NCI-H128 (cell line): ENCODE measurements around the gene MCM3AP.

Experiments used
- DNase-seq: peaks from one replicate; lab custom pipeline; 2025; ENCODE audit not compliant: unreplicated experiment; lab: John Stamatoyannopoulos, UW

The MCM3AP gene

DNA sequence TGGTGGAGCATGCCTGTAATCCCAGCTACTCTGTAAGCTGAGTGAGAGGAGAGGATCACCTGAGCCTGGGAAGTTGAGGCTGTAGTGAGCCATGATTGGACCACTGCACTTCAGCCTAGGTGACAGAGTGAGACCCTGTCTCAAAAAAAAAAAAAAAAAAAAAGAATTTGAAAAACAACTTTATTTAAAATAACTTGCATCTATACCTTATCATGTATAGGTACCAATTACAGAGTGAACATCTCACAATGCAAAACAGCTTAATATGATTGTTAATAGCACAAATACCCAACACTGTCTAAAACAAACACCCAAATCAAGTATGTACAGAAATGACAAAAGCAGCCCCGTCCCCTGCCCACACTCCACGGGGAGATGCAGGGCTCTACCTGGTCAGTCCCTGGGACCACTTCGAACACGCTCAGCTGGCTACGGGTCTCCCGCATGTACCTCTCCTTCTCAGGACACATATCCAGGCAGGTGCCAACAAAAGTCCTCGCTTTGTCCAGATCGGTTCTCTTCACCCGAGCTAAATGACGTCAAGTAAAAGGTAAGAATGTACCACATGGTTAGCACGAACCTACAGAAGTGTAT lies 10.5 kb downstream of the MCM3AP start:
- DNase-seq = no peak

DNA sequence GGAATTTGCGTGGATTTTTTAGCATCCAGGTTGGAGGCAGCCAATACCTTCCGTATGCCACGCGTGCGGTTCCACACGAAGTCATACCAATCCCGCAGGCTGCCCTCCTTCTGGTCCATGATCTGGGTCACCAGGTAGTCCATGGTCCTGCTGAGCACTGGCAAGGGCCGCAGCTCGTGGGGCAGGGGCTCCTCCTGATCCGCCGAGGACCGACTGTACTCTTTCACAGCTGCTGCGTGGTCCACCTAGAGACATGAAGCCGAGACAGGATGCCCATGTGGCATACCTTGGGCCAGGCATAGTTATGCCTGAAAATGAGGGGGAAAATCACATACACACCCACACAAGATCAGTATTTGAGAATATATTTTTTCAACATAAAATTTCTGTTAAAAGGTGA lies 12.1 kb downstream of the MCM3AP start:
- no peak for DNase-seq

DNA sequence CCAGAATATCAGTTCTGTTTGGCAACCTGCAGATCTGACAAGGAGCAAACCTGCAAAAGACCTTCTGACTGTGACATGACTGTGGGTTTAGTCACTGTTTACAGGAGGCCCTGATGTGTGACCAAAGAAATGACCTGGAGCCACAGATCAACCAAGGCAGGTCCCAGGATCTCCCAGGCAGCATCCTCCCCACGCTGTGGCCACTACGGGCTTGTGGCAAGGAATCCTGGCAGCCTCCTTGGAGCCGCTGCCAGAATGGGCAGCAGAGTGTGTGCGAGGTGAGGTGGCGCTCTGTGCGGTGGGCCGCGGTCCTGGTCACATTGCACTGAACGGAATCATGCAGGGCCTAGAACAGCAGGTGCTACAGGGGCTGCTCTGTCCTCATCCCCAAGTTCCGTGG lies 15.9 kb downstream of the MCM3AP start:
- DNase-seq = no peak

DNA sequence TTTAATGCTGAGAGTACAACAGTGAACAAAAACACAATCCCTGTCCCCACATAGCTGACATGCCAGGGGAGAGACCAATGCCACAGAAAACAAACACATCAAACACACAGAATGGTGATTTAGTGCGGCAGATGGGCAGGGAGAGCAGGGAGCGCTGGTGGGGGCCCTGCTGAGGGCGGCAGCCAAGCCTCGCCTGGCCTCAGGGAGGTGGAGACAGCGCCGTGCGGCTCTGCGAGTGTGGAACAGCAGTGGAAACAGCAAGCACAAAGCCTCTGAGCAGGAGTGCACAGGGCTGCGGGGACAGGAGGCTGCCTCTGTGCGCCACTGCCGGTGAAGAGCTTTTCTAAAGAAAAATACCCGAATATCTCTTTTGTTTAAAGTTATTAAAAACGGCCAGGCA lies 17.0 kb downstream of the MCM3AP start:
- DNase-seq = no peak

DNA sequence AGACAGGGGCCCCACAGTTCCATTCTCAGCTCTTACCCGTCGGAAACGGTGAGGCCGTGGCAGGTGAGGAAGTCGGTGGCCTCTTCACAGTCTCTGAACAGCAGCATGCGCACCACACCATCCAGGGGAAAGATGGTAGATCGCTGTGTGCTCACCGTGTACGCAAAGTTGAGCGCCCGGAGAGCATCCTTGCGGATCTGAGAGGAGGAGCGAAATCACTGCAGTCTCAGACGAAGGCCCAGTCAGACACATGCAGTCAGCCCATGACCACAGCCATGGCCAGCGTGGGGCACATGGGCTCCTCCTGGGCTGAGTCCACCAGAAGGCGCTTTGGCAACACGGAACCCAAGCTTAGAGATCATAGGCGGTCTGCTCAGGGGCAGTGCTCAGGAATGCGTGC lies 18.5 kb downstream of the MCM3AP start:
- no peak for DNase-seq

DNA sequence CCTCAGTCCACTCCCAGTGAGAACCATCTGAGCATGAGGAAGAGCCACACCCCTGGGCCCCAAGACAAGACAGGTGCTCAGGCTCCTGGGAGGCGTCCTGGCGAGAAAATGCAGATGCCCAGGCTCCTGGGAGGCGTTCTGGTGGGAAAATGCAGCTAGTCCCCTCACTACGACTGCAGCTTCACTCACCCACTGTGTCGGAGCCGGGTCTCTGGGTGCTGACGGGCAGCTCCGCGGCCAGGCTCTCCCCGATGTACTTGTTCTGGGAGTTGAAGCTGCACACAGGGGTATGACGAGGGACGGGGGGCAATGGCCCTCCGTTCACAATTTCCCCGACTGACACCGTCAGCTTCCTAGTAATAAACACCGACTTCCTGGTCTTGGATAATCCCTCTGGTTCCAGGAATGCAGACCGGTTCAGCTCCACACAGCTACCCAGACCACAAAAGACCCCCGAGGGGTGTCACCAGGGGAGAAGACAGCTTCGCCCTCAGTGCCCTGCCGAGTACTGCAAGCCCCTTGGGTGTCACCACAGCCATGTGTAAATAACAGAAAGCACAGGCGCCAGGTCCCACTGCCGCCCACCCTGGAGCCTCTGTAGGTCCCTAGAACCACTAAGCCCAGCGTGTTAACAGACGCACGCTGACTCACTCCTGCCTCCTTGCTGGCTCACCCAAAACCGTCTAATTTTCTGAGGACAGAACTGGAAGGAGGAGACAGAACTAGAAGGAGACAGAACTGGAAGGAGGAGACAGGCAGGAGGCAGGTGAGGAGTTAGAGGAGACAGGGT lies 19.5 kb downstream of the MCM3AP start:
- no peak for DNase-seq

DNA sequence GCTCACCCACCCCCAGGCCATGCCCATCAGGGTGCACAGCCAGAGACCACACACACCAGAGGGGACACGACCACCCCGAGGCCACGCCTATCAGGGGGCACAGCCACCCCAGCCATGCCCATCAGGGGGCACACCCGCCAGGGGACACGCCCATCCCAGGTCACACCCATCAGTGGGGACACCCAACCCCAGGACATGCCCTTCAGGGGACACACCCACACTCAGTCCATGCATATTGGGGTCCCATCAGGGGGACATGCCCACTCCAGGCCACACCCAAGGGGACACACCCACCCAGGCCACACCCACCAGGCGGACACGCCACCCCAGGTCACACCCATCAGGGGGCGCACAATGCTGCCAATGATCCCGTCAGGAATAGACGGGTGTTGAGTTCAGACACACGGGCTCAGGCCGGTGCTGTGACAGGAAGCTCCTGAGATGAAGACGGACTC lies 20.7 kb downstream of the MCM3AP start:
- DNase-seq = no peak

DNA sequence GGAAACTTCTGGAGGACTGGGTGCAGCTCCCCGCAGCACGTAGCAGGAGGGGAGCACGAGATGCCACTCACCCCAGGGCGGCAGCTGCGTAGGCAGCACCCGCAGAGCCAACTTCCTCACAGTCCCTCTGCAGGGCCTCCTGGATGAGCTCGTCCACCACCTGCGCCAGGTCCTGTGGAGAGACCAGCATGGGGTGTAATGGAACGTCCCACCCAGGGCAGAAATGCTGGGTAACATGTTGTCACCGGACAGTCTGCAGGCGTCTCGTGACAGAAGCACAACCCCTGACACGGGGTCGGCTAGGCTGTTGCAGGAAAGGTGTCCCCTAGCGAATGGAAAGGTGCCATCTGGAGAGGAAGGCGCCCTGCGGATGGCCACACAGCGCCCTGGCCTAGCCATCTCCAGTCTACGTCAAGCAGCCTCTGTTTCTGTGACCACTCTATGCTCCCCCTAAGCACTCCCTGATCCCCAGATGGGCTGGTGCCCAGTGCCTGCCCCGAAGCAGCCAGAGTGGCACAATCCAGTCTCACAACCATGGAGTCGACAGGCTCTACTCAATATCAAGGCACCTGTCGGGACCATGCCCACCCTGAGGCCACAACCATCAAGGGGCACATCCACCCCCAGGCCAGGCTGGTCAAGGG lies 21.2 kb downstream of the MCM3AP start:
- no peak for DNase-seq

DNA sequence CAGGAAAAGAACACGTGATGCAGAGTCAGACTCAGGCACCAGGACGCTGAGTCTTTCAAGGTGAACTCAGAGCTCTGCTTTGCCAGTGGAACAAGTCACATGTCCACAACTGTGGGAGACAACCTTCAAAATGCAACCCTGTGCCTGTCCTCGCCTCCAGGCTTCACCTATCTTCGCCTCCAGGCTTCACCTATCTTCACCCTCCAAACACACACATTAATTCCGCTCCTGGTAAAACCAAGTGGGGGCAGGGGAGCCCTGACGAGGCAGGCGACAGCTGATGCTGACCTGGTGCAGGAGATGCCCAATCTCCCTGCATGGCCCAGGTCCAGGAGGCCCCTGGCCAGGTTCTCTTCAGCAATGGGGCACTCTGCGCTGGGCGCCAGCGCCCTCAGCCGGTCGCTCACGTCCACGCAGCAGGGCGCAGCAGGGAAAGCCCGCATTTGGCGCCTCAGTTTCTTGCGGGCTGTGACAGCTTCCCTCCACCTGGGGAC lies 28.9 kb downstream of the MCM3AP start:
- no peak for DNase-seq

DNA sequence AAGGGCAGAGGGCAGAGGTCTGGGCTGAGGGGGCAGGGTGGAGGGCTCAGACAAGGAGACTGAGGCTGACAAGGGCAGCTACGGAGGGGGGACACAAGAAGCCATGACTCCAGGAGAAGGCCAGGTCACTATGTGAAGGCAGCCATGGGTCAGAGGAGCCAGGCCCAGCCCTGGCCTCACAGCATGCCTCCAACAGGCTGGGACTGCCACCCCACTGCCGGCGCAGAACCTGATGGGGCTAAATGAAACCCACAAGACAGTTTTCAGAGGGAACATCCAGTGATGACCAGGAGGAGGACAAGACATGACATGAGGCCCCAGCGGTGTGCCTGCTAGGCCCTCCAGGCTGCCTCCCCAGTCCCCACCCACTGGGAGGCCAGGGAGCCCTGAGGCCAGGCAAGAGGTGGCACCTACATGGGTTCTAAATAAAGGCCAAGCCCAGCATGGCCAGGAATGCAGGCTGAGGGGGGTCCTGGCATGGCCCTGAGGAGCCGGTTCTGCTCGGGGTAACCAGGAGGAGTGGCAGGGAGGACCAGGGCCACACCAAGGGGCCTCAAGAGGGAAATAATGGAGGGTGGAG lies 29.6 kb downstream of the MCM3AP start:
- DNase-seq = no peak

DNA sequence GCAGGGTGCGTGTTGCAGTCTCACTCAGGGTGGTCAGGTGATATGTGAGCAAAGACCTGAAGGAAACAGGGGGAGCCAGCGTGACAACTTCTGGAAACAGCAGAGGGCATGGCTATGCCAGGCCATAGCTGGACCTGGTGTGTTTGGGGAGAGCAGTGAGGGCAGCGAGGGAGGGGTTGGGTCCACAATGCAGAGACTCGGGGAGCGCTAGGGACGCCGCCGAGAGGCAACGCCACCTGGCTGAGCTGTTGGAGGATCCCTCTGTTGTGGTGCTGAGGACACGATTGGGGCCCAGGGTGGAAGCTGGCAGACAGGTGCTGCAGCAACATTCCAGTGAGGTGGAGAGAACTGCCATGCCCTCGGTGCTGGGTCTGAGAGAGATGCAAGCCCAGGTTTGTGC lies 30.2 kb downstream of the MCM3AP start:
- DNase-seq = no peak

DNA sequence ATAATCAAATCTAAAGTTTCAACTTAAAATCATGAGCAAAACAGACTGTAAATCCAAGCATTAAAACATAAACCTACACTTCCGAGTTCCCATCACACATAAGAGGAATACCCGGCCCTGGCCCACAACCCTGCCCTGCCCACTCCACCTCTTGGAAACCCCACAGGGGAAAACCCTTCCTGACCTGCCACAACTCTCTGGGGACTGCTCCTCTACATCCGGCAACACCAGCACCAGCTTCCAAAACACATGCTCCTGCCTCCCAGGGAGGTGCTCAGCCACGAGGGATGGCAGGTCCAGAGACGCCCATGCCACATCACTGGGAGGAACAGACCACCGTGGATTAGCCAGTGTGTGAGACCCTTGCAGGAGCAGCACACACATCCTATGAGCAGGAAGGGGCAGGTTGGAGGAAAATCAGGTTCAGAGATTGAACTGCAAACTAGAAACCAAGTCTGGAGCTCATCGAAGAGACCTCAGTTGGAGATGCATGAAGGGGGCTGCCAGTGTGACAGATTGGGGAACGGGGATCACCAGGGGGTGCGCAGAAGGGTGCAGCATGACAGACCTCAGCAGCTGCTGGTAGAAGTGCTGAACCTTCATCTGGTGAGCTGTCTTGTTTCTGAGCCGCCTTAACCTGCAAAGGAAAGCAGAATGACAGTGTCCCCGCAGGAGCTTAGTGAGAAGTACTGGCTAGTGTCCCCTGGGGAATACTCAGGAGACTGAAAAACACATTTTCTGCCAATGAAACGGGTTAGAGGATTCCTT lies 31.0 kb downstream of the MCM3AP start:
- no peak for DNase-seq

DNA sequence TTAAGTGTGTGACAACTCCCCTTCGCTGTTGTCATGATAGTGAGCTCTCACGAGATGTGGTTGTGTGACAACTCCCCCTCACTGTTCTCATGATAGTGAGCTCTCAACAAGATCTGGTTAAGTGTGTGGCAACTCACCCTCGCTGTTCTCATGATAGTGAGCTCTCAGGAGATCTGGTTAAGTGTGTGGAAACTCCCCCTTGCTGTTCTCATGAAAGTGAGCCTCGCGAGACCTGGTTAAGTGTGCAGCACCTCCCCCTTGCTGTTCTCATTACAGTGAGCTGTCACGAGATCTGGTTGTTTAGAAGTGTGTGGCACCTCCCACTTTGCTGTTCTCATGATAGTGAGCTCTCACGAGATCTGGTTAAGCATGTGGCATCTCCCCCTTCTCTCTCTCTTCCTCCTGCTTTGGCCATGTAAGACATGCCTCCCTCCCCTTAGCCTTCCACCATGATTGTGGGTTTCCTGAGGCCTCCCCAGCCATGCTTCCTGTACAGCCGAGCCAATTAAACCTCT lies 31.7 kb downstream of the MCM3AP start:
- no peak for DNase-seq

DNA sequence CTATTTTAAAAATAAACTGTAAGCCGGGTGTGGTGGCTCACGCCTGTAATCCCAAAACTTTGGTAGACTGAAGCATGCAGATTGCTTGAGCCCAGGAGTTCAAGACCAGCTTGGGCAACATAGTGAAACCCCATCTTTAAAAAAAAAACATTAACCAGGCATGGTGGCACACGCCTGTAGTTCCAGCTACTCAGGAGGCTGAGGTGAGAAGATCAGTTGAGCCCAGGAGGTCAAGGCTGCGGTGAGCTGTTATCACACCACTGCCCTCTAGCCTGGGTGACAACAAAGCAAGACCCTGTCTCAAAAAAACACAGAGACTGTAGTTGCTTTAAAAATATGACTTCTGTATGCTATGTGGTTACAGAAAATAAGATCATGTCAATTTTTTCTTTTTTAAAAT lies 32.6 kb downstream of the MCM3AP start:
- DNase-seq = no peak

DNA sequence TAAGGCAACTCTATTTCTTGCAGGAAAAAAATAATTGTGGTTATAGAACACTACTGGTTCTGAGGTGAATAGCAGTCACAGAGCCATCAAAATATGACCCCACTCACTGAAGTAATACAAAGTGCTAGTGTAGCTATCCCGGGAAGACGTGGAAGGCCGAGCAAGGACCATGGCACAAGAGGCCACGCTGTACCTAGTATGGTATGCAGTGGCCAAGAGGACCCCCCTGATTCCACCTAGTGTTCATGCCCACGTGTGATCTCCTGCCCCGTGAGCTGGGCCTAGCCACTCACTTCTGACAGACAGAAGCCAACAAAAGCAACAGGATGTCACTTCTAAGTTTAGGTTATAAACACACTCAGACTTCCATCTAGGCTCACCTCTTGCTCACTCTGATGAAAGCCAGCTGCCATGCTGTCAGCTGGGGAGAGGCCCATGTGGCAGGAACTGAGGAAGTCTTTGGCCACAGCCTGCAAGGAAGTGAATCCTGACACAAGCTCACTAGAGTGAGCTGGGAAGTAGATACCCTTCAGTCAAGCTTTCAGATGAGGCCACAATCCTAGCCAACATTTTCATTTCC lies 35.2 kb downstream of the MCM3AP start:
- no peak for DNase-seq

DNA sequence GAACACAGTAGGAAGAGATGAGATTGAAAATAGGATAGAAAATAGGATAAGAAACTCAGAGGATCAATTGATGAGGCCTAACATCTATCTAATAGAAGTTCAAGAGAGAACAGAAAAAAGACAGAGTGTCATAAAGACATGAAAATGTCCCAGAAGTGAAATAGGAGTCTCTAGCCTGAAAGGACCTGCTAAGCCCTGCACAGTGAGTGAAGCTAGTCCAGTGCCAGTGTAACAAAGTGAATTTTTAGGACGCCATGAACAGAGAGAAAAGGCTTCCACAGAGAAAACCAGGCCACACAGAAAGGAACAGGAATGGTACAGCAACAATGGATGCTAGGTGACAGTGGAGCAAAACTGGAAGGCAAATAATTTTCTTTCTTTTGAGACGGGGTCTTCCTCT lies 36.6 kb downstream of the MCM3AP start:
- no peak for DNase-seq

DNA sequence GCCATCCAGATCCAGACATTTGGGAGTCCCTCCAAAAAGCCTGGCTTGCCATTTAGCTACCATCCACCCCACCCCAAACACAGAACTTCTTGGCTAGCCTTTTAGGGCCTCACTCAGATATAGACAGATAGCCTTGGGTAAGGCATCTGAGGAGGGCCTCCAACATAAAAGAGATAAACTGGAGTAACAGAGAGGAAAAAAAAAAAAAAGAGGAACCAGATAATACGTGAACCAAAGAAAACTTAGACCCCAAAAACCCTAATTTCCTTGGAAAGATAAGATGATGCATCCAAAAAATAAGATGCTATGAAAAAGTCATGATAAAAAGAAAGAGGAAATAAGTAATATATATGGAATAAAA lies 37.0 kb downstream of the MCM3AP start:
- DNase-seq = no peak

DNA sequence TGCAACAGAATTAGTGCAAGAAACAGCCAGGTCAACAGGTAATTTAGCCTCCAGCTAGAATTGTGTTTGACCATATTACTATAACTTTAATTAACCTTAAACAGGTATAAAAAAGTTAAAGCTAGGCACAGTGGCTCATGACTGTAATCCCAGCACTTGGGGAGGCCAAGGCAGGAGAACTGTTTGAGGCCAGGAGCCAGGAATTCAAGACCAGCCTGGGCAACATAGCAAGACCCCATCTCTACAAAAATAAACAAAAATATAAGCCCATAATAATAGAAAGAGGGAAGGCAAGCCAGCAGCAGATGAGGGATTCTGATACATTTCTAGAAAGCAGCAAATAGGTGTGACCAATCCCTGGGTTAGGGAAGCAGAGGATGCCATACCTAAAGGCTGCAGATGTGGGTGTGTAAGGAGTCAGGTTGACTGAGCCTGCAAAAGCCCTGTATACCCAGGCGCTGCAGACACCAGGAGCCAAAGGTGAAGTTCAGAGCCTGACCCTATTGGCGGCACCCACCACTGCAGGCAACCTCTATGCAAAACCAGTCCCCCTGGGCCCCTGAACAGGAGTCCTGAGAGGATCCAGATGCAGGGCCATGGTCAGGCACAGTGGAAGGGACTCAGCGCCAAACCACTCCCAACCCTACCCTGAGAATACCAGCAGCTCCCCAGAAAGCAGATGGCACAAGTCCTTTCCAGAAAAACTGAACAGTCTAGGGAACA lies 37.6 kb downstream of the MCM3AP start:
- DNase-seq = no peak

DNA sequence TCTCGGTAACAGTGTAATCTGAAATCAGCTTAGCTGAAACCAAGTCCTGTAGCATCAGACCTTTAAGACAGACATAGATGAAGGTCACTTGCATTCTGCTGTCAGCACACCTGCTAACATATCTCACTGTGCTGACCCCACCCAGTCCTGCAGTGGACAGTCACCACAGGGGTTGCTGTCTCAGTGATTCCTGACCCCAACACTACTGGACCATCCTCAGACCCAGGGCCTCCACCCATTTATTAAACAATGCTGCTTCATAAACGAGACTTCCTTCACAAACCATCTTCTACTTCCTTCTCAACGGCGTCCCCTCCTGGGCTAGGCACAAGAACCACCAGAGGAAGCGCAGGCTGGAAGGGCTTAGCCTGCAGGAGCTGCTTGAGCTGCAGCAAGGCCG lies 39.1 kb downstream of the MCM3AP start:
- no peak for DNase-seq
